Fibroblast of gingiva (primary cell): ENCODE measurements around the gene EPB41L1.

Experiments used
- DNase-seq: peaks from one replicate; pipeline ENCODE4 v3.0.0-alpha.2; 2011; ENCODE audit warnings: low read depth

The EPB41L1 gene

DNA sequence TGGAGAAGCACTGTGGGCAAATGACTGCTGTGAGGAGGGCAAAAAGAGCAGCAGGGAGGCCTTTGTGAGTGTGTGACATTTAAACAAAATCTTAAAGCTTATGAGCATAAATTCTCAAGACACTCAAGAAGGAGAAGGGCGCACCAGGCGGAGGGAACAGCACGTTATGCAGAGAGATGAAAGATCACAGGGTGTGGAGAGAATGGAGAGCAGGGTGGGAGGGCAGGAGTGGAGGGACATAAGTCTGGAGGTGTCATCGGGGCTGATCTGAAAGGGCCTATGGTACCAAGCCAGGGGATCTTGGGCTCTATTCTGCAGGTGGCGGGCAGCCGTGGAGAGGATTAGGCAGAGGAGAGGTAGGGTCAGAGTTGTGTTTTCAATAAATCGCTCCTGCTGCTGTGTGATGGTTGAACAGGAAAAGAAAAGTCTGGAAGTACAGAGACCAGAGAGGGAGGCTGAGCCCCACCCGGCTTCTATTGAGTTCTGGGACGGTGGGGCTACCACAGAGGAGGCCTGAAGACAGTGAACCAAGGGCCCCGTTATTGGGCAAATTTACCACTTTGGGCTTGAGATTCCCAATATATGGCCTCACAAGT, 127.3 kb downstream of the EPB41L1 start:
- DNase-seq: no peak
